PFSK-1 (cell line): Measurements from ENCODE around the gene HLF.

Experiments used
- POLR2AphosphoS5 ChIP-seq: IDR thresholded peaks from 2 replicates; pipeline ENCODE4 v1.6.1; 2012; ENCODE audit warnings: low read depth, mild to moderate bottlenecking, control low read depth, low read length, moderate library complexity
- SIN3A ChIP-seq: IDR thresholded peaks from 2 replicates; pipeline ENCODE4 v1.6.1; 2012; ENCODE audit warnings: mild to moderate bottlenecking, low read length, moderate library complexity, borderline replicate concordance; ENCODE audit not compliant: insufficient read depth
- TAF1 ChIP-seq: IDR thresholded peaks from 2 replicates; pipeline ENCODE4 v1.6.1; 2012; ENCODE audit warnings: low read length, control low read depth, borderline replicate concordance; ENCODE audit not compliant: insufficient read depth
- TF ChIP-seq, protein P1 (sequence below), 2 experiments: IDR thresholded peaks; 2 replicates each; pipeline versions ENCODE4 v1.6.1 to v1.8.0; 2011 to 2012; ENCODE audit warnings: low read depth in 2 of 2, low read length in 2 of 2, control low read depth in 1 of 2, inconsistent platforms in 1 of 2, mild to moderate bottlenecking in 1 of 2, moderate library complexity in 1 of 2; ENCODE audit not compliant: insufficient read depth in 1 of 2

DNA sequence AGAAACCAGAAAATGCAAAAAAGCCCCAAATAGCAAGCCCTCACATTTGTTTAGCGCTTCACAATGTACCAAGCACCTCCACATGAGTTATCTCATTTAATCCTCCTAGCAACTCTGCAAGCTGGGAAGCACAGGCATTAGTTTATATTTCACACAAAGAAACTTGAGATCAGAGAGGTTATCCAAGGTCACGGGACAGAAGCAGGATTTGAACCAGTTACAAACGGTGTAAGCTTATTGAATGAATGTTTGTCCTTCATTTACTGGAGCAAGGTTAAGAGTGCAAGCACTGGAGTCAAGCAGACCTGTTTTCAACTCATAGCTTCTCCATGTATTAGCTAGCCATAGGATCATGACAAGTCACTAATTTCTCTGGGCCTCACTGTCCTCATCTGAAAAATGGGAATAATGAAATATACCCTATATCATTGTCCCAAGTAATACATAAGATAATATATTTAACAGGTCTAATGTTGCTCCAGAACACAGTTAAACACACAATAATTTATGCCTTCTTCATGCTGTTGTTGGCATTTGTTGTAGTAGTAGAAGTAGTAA lies 6.1 kb upstream of the HLF start:
- TF ChIP-seq POLR2AphosphoS5 (no peak), TAF1 (no peak), SIN3A (no peak)
- TF ChIP-seq, protein P1, sequence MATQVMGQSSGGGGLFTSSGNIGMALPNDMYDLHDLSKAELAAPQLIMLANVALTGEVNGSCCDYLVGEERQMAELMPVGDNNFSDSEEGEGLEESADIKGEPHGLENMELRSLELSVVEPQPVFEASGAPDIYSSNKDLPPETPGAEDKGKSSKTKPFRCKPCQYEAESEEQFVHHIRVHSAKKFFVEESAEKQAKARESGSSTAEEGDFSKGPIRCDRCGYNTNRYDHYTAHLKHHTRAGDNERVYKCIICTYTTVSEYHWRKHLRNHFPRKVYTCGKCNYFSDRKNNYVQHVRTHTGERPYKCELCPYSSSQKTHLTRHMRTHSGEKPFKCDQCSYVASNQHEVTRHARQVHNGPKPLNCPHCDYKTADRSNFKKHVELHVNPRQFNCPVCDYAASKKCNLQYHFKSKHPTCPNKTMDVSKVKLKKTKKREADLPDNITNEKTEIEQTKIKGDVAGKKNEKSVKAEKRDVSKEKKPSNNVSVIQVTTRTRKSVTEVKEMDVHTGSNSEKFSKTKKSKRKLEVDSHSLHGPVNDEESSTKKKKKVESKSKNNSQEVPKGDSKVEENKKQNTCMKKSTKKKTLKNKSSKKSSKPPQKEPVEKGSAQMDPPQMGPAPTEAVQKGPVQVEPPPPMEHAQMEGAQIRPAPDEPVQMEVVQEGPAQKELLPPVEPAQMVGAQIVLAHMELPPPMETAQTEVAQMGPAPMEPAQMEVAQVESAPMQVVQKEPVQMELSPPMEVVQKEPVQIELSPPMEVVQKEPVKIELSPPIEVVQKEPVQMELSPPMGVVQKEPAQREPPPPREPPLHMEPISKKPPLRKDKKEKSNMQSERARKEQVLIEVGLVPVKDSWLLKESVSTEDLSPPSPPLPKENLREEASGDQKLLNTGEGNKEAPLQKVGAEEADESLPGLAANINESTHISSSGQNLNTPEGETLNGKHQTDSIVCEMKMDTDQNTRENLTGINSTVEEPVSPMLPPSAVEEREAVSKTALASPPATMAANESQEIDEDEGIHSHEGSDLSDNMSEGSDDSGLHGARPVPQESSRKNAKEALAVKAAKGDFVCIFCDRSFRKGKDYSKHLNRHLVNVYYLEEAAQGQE (IDR thresholded peaks at IDR 0.05; ENCODE audit: insufficient read depth in 1 of 2, low read depth in 2 of 2, low read length in 2 of 2): no peak
